ENCODE data around the gene HEATR9.

The HEATR9 gene

GRCh38 chr17:35846055-35846809 is 22.5 kb downstream of the HEATR9 start:
- peaks cover 10% of the 10 kb centered on the region; the same call in 1 of the 2 replicates for H3F3A ChIP-seq (ENCODE audit: insufficient read depth)
- no peaks in the 10 kb centered on the region for H3K9me3 ChIP-seq (ENCODE audit: insufficient read depth, low read length)
- H4K20me1 ChIP-seq (ENCODE audit: low read depth, low read length) = peaks cover 4% of the 10 kb centered on the region; the same call in 1 of the 2 replicates
- peaks cover 9% of the 10 kb centered on the region for H3K79me2 ChIP-seq (ENCODE audit: insufficient read depth, low read length)
- no peaks in the 10 kb centered on the region for H3K9me2 ChIP-seq (replicated peaks; ENCODE audit: insufficient read depth, low read length)
- no peak overlapping the region for H3K4me2 ChIP-seq (ENCODE audit: low read depth, low read length, poor library complexity, severe bottlenecking)
- no peak overlapping the region for H3K4me3 ChIP-seq (ENCODE audit: insufficient read depth, low read length, poor library complexity, severe bottlenecking)
- TF ChIP-seq, protein P1, sequence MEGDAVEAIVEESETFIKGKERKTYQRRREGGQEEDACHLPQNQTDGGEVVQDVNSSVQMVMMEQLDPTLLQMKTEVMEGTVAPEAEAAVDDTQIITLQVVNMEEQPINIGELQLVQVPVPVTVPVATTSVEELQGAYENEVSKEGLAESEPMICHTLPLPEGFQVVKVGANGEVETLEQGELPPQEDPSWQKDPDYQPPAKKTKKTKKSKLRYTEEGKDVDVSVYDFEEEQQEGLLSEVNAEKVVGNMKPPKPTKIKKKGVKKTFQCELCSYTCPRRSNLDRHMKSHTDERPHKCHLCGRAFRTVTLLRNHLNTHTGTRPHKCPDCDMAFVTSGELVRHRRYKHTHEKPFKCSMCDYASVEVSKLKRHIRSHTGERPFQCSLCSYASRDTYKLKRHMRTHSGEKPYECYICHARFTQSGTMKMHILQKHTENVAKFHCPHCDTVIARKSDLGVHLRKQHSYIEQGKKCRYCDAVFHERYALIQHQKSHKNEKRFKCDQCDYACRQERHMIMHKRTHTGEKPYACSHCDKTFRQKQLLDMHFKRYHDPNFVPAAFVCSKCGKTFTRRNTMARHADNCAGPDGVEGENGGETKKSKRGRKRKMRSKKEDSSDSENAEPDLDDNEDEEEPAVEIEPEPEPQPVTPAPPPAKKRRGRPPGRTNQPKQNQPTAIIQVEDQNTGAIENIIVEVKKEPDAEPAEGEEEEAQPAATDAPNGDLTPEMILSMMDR (IDR thresholded peaks at IDR 0.05; ENCODE audit: insufficient read depth, low read length, poor library complexity, severe bottlenecking) = no peak
- TF ChIP-seq EZH2phosphoT487 (conservative IDR thresholded peaks at IDR 0.05; ENCODE audit: low read length) = no peak
- H3K36me3 ChIP-seq (ENCODE audit: low read length) = peaks cover 49% of the 10 kb centered on the region
- no peak overlapping the region for H3K27ac ChIP-seq (ENCODE audit: low read depth, low read length)
- H3K27me3 ChIP-seq (ENCODE audit: low read length) = no peaks in the 10 kb centered on the region
- no peak overlapping the region for H3K9ac ChIP-seq (ENCODE audit: low read length)
- H2AFZ ChIP-seq (ENCODE audit: low read depth, low read length, severe bottlenecking) = no peak overlapping the region

GRCh38 chr17:35844547-35844946 is 24.1 kb downstream of the HEATR9 start:
- Histone ChIP-seq H3K36me3 (ENCODE audit: low read length) (peaks cover 48% of the 10 kb centered on the region), H3K9ac (ENCODE audit: low read length) (no peak overlapping the region), H4K20me1 (ENCODE audit: low read depth, low read length) (peaks cover 4% of the 10 kb centered on the region; the same call in 1 of the 2 replicates)

DNA sequence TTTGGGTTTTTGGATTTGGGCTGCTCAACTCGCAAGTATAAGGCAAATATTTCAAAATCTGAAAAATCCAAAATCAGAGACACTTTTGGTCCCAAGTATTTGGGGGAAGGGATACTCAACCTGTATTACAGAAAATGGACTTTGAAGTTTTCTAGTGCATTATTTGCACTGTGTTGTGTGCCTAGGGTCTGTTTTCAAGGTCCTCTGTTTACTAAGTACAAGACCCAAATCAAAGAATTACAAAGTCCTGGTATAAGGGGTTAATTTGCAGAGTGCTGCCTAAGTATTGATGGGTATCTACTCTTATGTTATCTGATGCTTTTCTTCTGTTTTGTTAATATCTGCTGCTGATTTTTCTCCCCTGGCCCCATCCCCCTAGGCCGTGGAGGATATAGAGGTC is 25.0 kb downstream of the HEATR9 start:
- no peak overlapping the region for H3K4me3 ChIP-seq (ENCODE audit: insufficient read depth, low read length, poor library complexity, severe bottlenecking)
- peaks cover 9% of the 10 kb centered on the region for H3K79me2 ChIP-seq (ENCODE audit: insufficient read depth, low read length)
- H3K4me2 ChIP-seq (ENCODE audit: low read depth, low read length, poor library complexity, severe bottlenecking) = no peak overlapping the region
- H3K9me2 ChIP-seq (replicated peaks; ENCODE audit: insufficient read depth, low read length) = no peaks in the 10 kb centered on the region
- no peak overlapping the region for H3K27ac ChIP-seq (ENCODE audit: low read depth, low read length)
- no peak for TF ChIP-seq EZH2phosphoT487 (conservative IDR thresholded peaks at IDR 0.05; ENCODE audit: low read length)
- TF ChIP-seq, protein P1 (IDR thresholded peaks at IDR 0.05; ENCODE audit: insufficient read depth, low read length, poor library complexity, severe bottlenecking) = no peak
- no peak overlapping the region for H2AFZ ChIP-seq (ENCODE audit: low read depth, low read length, severe bottlenecking)
- peaks cover 10% of the 10 kb centered on the region; the same call in 1 of the 2 replicates for H3F3A ChIP-seq (ENCODE audit: insufficient read depth)
- peaks cover 53% of the 10 kb centered on the region for H3K36me3 ChIP-seq (ENCODE audit: low read length)
- peaks cover 4% of the 10 kb centered on the region; the same call in 1 of the 2 replicates for H4K20me1 ChIP-seq (ENCODE audit: low read depth, low read length)
- no peaks in the 10 kb centered on the region for H3K9me3 ChIP-seq (ENCODE audit: insufficient read depth, low read length)
- no peaks in the 10 kb centered on the region for H3K27me3 ChIP-seq (ENCODE audit: low read length)
- H3K9ac ChIP-seq (ENCODE audit: low read length) = no peak overlapping the region

More at GRCh38 chr17:35844547-35844946, 24.1 kb downstream of the HEATR9 start:
- H3K4me2 ChIP-seq (ENCODE audit: low read depth, low read length, poor library complexity, severe bottlenecking) = no peak overlapping the region
- H3K9me2 ChIP-seq (replicated peaks; ENCODE audit: insufficient read depth, low read length) = no peaks in the 10 kb centered on the region
- H3K27ac ChIP-seq (ENCODE audit: low read depth, low read length) = no peak overlapping the region
- no peak overlapping the region for H3K4me3 ChIP-seq (ENCODE audit: insufficient read depth, low read length, poor library complexity, severe bottlenecking)
- peaks cover 10% of the 10 kb centered on the region; the same call in 1 of the 2 replicates for H3F3A ChIP-seq (ENCODE audit: insufficient read depth)
- peaks cover 9% of the 10 kb centered on the region for H3K79me2 ChIP-seq (ENCODE audit: insufficient read depth, low read length)
- no peak overlapping the region for H2AFZ ChIP-seq (ENCODE audit: low read depth, low read length, severe bottlenecking)
- TF ChIP-seq, protein P1 (IDR thresholded peaks at IDR 0.05; ENCODE audit: insufficient read depth, low read length, poor library complexity, severe bottlenecking) = no peak
- no peak for TF ChIP-seq EZH2phosphoT487 (conservative IDR thresholded peaks at IDR 0.05; ENCODE audit: low read length)
- H3K9me3 ChIP-seq (ENCODE audit: insufficient read depth, low read length) = no peaks in the 10 kb centered on the region
- H3K27me3 ChIP-seq (ENCODE audit: low read length) = no peaks in the 10 kb centered on the region
